ENCODE data around the gene IGSF21.
"Not testable (repeated sequence)": the region's sequence is repeated elsewhere in the genome, so short reads cannot be mapped to it uniquely, and the experiment has no call there.

The IGSF21 gene

GRCh38 chr1:18340158-18340764 lies 232.7 kb downstream of the IGSF21 start:
- no peak for FAIRE-seq

- FAIRE-seq, result no peak
Measured at GRCh38 chr1:18340787-18341186, 233.2 kb downstream of the IGSF21 start.

GRCh38 chr1:18341291-18342069 lies 233.9 kb downstream of the IGSF21 start:
- no peak for FAIRE-seq

GRCh38 chr1:18342744-18343143 lies 235.1 kb downstream of the IGSF21 start:
- FAIRE-seq, result no peak

- no peak for FAIRE-seq
Measured at GRCh38 chr1:18343581-18343980, 236.0 kb downstream of the IGSF21 start.

GRCh38 chr1:18344755-18345154 lies 237.2 kb downstream of the IGSF21 start:
- no peak for FAIRE-seq

GRCh38 chr1:18347559-18347958 lies 240.0 kb downstream of the IGSF21 start:
- FAIRE-seq, result no peak

GRCh38 chr1:18348354-18348753 lies 240.8 kb downstream of the IGSF21 start:
- FAIRE-seq, result no peak

GRCh38 chr1:18350747-18351146 lies 243.1 kb downstream of the IGSF21 start:
- no peak for FAIRE-seq

GRCh38 chr1:18351735-18352134 lies 244.1 kb downstream of the IGSF21 start:
- FAIRE-seq, result no peak

GRCh38 chr1:18352636-18353265 lies 245.2 kb downstream of the IGSF21 start:
- FAIRE-seq, result no peak

GRCh38 chr1:18353528-18353927 lies 245.9 kb downstream of the IGSF21 start:
- FAIRE-seq, result no peak

GRCh38 chr1:18353992-18354391 lies 246.4 kb downstream of the IGSF21 start:
- no peak for FAIRE-seq

GRCh38 chr1:18354612-18355011 lies 247.0 kb downstream of the IGSF21 start:
- no peak for FAIRE-seq

GRCh38 chr1:18357622-18358230 lies 250.1 kb downstream of the IGSF21 start:
- FAIRE-seq, result no peak

GRCh38 chr1:18358600-18358999 lies 251.0 kb downstream of the IGSF21 start:
- FAIRE-seq, result no peak

- no peak for FAIRE-seq
Measured at GRCh38 chr1:18360251-18360650, 252.7 kb downstream of the IGSF21 start.

- FAIRE-seq, result no peak
Measured at GRCh38 chr1:18362150-18362549, 254.6 kb downstream of the IGSF21 start.

- FAIRE-seq, result no peak
Measured at GRCh38 chr1:18363436-18363835, 255.8 kb downstream of the IGSF21 start.

- no peak for FAIRE-seq
Measured at GRCh38 chr1:18365099-18365705, 257.6 kb downstream of the IGSF21 start.

- not testable (repeated sequence) for FAIRE-seq
Measured at GRCh38 chr1:18372505-18372904, 264.9 kb downstream of the IGSF21 start.

GRCh38 chr1:18373151-18373550 lies 265.6 kb downstream of the IGSF21 start:
- no peak for FAIRE-seq

- no peak for FAIRE-seq
Measured at GRCh38 chr1:18373882-18374493, 266.4 kb downstream of the IGSF21 start.

Data from colon (tissue), 2 donors.